Measurements from ENCODE around the gene PIP5K1C.

The PIP5K1C gene

GRCh38 chr19:3721131-3721886 lies 21.0 kb upstream of the PIP5K1C start:
- peak; percentile 94 to 96 for DNase-seq

DNA sequence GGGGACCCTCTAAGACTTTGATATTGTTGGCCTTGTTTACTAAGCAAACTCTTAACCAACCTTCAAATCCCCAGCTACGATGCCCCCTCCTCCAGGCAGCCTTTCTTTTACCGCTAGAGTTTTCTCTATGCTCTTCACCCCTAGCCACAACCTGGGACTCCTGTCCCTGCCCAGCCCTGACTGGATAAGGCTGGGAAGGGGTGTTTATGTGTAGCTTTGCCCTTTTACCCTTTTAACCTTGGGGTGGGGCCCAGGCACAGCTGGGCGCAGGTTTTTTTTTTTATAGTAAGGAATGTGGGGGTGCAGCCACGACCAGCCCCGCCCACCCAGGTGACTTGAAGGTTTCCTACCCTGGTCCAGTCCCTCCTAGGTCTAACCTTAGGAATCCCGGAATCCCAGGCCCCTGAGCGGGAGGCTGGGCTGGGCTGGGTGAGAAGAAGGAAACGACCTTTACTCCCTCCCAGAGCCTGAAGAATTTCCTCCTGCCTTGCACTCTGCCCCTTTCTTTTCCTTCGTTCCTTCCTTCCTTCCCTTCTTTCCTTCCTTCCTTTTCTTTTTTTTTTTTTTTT lies 20.2 kb upstream of the PIP5K1C start:
- no peak for DNase-seq

GRCh38 chr19:3719868-3720267 lies 19.6 kb upstream of the PIP5K1C start:
- no peak for DNase-seq

GRCh38 chr19:3716147-3716668 lies 15.9 kb upstream of the PIP5K1C start:
- DNase-seq = no peak

- DNase-seq = no peak
Observed at GRCh38 chr19:3712663-3713611, 12.7 kb upstream of the PIP5K1C start.

DNA sequence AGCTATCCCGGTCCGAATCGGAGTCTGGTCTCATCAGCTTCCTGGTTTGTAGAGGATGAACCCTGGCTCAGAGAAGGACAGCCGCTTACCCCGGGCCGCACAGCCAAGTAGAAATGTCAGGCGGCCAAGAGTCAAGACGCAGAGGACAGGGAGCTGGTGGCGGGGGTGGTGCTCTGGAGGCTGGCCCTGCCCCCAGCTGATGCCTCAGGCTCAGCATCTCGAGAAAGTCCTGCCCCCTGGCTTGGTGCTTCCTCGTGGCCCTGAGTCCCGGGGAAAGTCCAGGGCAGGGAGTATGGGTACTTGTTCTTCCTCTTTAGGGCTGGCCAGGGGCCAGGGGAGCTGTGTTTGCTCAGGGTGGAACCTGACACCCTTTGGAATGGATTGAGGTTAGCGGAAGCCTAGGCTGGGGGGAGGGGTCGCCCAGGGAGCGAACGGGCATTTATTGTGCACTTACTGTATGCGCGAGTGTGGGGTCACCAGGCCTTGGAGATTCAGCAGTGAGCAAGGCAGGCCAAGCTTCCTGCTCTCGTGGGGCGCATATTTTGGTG lies 10.1 kb upstream of the PIP5K1C start:
- DNase-seq = no peak

DNA sequence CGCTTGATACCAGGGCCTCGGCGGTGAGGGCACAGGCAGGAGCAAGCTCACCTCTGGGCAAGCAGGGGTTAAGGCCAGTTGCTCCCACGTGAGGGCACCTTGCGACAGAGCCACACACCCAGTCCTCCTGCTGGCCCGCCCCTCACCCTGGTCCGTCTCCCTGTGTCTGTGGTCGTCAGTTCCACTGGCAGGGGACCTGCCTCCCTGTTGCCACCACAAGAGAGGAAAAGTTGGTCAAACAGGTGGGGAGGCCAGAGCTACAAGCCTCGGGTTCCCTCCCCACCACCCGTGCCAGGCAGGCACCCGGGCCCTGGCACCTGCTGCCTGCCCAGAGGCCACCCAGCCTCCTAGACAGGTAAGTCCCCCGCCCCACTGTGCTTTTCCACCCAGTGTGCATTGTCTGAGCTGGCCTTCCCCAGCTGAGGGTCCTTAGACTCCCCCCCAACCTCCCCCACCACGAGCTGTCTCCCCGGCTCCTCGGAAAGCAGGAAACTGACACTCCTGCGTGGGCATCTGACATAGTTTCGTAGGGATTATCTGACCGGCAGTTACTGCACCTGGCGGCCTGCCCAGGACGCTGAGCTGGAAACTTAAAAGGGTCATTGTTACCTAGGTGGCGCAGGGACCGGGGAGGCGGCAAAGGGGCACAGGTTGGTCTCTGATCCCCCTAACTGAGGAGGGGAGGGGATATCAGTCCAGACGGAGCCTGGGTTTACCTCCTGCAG lies 8.1 kb upstream of the PIP5K1C start, which contains the start of gene TJP3:
Gene TJP3 (plus strand): TSS at position 178 of the 725 bp plus-strand sequence. CDS start 20,049 bp downstream, outside the sequence.
- DNase-seq = no peak

- no peak for DNase-seq
Observed at GRCh38 chr19:3707868-3708206, 7.6 kb upstream of the PIP5K1C start.

DNA sequence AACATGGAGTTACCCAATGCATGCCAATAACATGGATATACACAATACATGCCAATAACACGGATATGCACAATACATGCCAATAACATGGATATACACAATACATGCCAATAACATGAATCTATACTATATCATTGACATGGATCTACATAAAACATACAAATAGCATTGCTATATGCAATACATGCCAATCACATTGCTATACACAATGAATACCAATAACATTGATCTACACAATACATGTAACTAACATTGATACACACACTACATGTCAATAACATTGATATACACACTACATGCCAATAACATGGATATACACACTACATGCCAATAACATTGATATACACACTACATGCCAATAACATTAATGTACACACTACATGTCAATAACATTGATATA lies 932 bp upstream of the PIP5K1C start:
- no peak for DNase-seq

DNA sequence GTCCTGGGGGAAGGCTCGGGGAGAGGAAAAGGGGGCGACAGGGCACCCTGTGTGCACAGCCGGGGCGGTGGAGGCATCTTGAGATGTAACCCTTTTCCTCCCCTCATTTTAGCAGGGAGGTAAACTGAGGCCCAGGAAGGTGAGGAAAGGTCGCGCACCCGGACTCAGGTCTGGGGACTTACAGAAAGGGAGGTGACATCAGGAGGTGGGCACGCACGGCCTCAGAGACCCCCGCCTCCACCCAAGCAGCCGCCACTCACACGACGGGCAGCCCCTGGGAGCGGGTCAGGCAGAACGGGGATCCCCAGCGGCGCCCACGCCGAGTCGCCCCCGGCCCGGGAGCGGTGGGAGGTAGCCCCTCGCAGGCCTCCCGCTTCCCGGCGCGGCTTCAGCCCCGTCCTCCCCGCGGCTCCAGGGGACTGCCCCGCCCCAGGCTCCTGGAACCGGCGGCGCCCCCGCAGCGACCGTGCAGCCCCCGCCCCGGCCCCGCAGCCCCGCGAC lies 477 bp downstream of the PIP5K1C start:
- DNase-seq = no peak

DNA sequence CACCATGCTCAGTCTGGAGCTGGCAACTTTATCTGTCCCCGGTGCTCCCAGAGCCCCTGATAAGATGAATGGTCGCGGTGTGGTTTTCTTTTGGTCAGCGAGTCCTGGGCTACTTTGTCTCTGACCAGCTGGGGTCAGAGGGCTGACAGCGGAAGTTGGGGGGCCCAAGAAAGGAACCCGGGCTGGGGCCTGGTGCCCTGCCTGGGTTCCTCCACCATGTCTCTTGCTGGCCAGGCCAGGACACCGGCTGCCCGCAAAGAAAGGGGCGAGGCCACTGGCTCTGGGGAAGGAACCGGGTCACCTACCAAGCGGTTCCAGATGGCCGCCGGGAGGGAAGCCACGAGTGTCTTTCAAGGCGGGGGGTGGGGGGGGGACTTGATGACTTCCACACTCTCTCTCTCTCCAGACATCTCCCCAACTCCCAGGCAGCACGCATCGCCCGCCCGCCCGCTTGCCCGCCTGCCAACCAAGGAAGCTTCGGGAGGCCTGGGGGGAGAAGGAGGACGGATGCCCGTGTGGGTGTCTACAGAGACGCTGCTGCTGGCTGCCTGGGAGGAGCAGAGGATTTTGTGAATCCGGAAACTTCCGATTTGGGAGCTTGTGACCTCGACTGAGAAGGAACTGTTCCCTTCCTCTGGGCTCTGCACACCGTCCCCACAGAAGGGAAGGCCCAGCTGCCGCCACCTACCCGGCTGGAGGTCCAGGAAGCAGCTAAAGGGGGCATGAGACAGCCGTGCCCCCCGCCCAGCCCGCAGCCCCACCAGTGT lies 1.1 kb downstream of the PIP5K1C start:
- peak; percentile 36 to 38 for DNase-seq

DNA sequence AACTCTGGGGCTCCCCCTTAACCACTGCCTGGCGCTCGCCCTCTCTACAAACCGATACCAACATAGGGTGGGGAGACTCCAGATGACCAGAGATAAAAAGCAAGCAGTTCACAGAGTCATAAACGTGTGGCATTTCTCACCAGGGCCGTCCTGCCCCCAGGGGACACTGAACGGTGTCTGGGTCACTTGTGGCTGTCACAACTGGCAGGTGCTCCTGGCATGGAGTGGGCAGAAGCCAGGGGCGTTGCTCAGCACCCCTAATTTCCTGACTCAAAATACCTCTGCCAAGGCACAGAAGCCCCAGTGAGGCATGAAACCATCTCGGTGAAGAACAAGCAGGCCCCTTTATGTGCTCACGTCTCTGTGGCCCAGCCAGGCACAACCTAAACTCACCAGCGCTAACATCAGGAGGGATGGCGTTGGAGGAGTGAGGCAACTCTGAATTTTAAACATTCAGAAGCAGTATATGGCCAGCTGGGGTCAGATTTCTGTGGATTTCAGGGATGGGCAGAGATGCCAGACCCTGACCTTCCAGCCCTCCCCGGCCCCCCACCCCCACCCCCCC lies 1.8 kb downstream of the PIP5K1C start:
- DNase-seq = no peak

GRCh38 chr19:3697671-3698385 lies 2.4 kb downstream of the PIP5K1C start:
- no peak for DNase-seq

DNA sequence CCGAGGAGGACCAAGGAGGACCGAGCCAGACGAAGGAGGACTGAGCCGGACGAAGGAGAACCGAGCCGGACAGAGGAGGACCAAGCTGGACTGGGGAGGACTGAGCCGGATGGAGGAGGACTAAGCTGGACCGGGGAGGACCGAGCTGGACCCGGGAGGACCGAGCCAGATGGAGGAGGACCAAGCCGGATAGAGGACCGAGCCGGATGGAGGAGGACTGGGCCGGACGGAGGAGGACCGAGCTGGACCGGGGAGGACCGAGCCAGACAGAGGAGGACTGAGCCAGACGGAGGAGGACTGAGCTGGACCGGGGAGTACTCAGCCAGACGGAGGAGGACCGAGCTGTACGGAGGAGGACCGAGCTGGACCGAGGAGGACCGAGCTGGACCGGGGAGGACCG lies 3.2 kb downstream of the PIP5K1C start:
- no peak for DNase-seq

GRCh38 chr19:3696660-3696995 lies 3.6 kb downstream of the PIP5K1C start:
- no peak for DNase-seq

- DNase-seq = no peak
Observed at GRCh38 chr19:3695986-3696659, 4.1 kb downstream of the PIP5K1C start.

DNA sequence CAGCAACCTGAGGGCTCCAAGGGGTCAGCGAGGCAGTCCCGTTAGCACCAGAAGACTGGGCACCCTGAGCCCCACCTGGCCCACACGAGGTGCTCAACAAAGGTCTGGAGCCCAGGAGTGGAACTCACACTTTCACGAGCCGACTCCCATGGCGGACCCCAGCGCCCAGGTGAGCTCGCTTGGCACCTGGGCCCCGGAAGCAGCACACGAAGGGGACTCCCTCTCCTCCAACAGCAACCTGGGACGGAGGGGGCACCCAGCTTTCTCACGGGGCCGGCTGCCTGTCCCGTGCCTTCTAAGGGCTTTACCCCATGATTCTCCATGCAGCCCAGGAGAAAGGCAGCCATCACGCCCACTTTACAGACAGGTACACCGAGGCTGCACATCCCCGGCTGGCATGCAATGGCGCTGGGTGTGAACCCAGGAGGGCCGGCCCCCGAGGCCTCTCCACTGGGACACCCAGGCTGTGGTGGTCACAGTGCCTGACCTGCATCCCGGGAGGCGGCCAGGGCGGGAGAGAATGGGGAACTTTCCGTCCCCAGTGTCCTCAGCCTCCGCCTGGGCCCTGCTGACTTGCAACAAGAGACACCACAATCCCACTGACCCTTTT lies 5.0 kb downstream of the PIP5K1C start:
- DNase-seq = no peak

GRCh38 chr19:3694361-3695123 lies 5.7 kb downstream of the PIP5K1C start:
- DNase-seq = no peak

All from activated CD4-positive, alpha-beta T cell treated with anti-CD3 and anti-CD28 coated beads, Interleukin-2, amount 50 U/mL, for 48 hours (primary cell).